ENCODE data around the gene CYP1B1.
"Not testable (repeated sequence)": the region's sequence is repeated elsewhere in the genome, so short reads cannot be mapped to it uniquely, and the experiment has no call there.

CYP1B1 gene

GRCh38 chr2:38032946-38033345 lies 43.0 kb downstream of the CYP1B1 start:
- DNase-seq (ENCODE audit: low read depth) = no peak

GRCh38 chr2:38030635-38031355 lies 45.2 kb downstream of the CYP1B1 start:
- no peak for DNase-seq (ENCODE audit: low read depth)

- DNase-seq (ENCODE audit: low read depth) = no peak
Observed at GRCh38 chr2:38029512-38029911, 46.4 kb downstream of the CYP1B1 start.

DNA sequence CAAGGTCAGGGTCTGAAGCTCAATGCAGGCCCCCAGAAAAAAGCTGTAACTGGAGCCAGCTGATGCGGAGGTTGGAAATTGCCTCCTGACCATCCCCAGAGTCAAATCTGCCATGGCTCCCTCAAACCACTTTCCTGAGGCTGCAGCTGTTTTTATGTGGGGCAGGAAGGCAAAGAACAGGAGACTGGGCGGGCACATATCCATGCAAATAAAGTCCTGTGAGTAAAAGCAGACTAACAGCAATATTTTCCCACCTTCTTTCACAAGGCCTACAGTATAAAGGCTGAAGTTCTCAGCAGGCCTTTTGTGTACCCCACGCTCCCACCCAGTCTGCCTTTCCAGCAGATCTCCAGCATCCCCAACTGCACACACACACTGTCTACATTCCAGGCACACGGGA lies 47.1 kb downstream of the CYP1B1 start:
- no peak for DNase-seq (ENCODE audit: low read depth)

GRCh38 chr2:38026846-38027245 lies 49.1 kb downstream of the CYP1B1 start:
- DNase-seq (ENCODE audit: low read depth) = no peak

- DNase-seq (ENCODE audit: low read depth) = no peak
Observed at GRCh38 chr2:38021589-38021988, 54.4 kb downstream of the CYP1B1 start.

DNA sequence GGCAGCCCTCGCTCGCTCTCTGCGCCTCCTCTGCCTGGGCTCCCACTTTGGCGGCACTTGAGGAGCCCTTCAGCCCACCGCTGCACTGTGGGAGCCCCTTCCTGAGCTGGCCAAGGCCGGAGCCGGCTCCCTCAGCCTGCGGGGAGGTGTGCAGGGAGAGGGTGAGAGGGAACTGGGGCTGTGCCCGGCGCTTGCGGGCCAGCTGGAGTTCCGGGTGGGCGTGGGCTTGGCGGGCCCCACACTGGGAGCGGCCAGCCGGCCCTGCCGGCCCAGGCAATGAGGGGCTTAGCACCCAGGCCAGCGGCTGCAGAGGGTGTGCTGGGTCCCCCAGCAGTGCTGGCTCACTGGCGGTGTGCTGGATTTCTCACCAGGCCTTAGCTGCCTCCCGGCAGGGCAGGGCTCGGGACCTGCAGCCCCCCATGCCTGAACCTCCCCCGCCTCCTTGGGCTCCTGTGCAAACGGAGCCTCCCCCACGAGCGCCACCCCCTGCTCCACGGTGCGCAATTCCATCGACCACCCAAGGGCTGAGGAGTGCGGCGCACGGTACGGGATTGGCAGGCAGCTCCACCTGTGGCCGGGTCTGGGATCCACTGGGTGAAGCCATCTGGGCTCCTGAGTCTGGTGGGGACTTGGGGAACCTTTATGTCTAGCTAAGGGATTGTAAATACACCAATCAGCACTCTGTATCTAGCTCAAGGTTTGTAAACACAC lies 55.4 kb downstream of the CYP1B1 start:
- not testable (repeated sequence) for DNase-seq (ENCODE audit: low read depth)

- no peak for DNase-seq (ENCODE audit: low read depth)
Observed at GRCh38 chr2:38017836-38018235, 58.1 kb downstream of the CYP1B1 start.
